GM12878 (cell line): ENCODE data around the gene SS18. TPM values are rescaled to one million over a fixed set of nuclear protein-coding genes. Genes with fewer than 3 reads are reported as not detected.

ENCODE experiments used
- BACH1 ChIP-seq: fragments of 450-650 bp; IDR thresholded peaks from 2 replicates; pipeline ENCODE4 v1.6.1; 2017; ENCODE audit warnings: mild to moderate bottlenecking, borderline replicate concordance
- CTCF ChIP-seq, 3 experiments: IDR thresholded peaks in 2 of 3; conservative IDR thresholded peaks in 1 of 3; 2 replicates each; pipeline ENCODE4 v1.5.1; 2011; ENCODE audit warnings: low read depth in 3 of 3, low read length in 3 of 3, mild to moderate bottlenecking in 3 of 3, control low read depth in 2 of 3, moderate library complexity in 2 of 3, inconsistent platforms in 1 of 3, mixed read lengths in 1 of 3; ENCODE audit not compliant: control insufficient read depth in 2 of 3, insufficient read depth in 1 of 3; ENCODE audit errors: extremely low read depth in 1 of 3
- CUX1 ChIP-seq: IDR thresholded peaks from 2 replicates; pipeline ENCODE4 v1.6.1; 2012; ENCODE audit warnings: improper control_type of control experiment, low read depth, low read length; ENCODE audit not compliant: insufficient replicate concordance
- FOS ChIP-seq: IDR thresholded peaks from 3 replicates; pipeline ENCODE4 v1.6.1; 2011; ENCODE audit warnings: borderline replicate concordance; ENCODE audit not compliant: insufficient read length; ENCODE audit errors: extremely low read depth
- HDGF ChIP-seq: fragments of 450-650 bp; IDR thresholded peaks from 2 replicates; pipeline ENCODE4 v1.6.1; 2016; ENCODE audit warnings: antibody characterized with exemption
- MYC ChIP-seq: IDR thresholded peaks from 2 replicates; pipeline ENCODE4 v1.6.1; 2011; ENCODE audit warnings: mild to moderate bottlenecking, low read length, moderate library complexity, inconsistent platforms; ENCODE audit not compliant: insufficient read depth, insufficient replicate concordance, insufficient read length, severe bottlenecking
- SMC3 ChIP-seq: IDR thresholded peaks from 2 replicates; pipeline ENCODE4 v1.6.1; 2011; ENCODE audit warnings: low read length, improper control_type of control experiment, borderline replicate concordance
- TCF12 ChIP-seq: IDR thresholded peaks from 2 replicates; pipeline ENCODE4 v1.6.1; 2011; ENCODE audit warnings: low read depth, mild to moderate bottlenecking, low read length
- polyA plus RNA-seq, 11 experiments: library from polyadenylated mRNA; depleted of rRNA in 4 of 11; unstranded in 6 of 11; stranded (reverse) in 5 of 11; fragments of >200 nt; fragmentation: Nextera tagmentation in 4 of 11; fragmentation: Illumina TruSeq in 1 of 11; extraction: Ambion mirVana in 4 of 11; extraction: Trizol in 1 of 11; gene quantifications; 1 replicate in 1 of 11; 2 replicates in 10 of 11; pipeline versions ENCODE4 v1.2.1 to v1.2.3, GENCODE V29; 2011 to 2016; ENCODE audit warnings: inconsistent platforms in 2 of 11, missing spikeins in 2 of 11, low read depth in 1 of 11
- total RNA-seq, 4 experiments: library from RNA; depleted of rRNA in 3 of 4; stranded (reverse); fragments of >200 nt in 3 of 4; fragmentation: Illumina TruSeq in 1 of 4; extraction: Trizol in 1 of 4; gene quantifications; 2 replicates each; pipeline versions ENCODE4 v1.2.1 to v1.2.3, GENCODE V29; 2013 to 2021

SS18 gene
- total and polyA plus RNA-seq, 10 of the 15 experiments (the other 5 are each of a cell fraction or from before 2014, with no cell fraction given), result 16.6 to 153 (median 81.8) TPM

GRCh38 chr18:25985707-25986394, 104.6 kb downstream of the SS18 start (continued):
- no peak for TF ChIP-seq CUX1
- TF ChIP-seq HDGF, result no peak
- no peak for TF ChIP-seq BACH1
- TF ChIP-seq CTCF (IDR thresholded peaks at IDR 0.05 in 2 of 3, conservative IDR thresholded peaks at IDR 0.05 in 1 of 3; ENCODE audit: control insufficient read depth in 2 of 3, extremely low read depth in 1 of 3, insufficient read depth in 1 of 3, low read depth in 3 of 3, low read length in 3 of 3), result no peak
- no peak for TF ChIP-seq TCF12
- TF ChIP-seq SMC3, result no peak
- TF ChIP-seq MYC, result no peak
- no peak for TF ChIP-seq FOS
- TF ChIP-seq, all 136 proteins: peak for 0
